Subcutaneous abdominal adipose tissue (tissue), 5 donors: ENCODE results near the gene ASPHD1.
"Not testable (repeated sequence)": the region's sequence is repeated elsewhere in the genome, so short reads cannot be mapped to it uniquely, and the experiment has no call there.

Source experiments
- H3K27ac ChIP-seq: one replicate; pipeline ENCODE4 v1.7.0; 2013; ENCODE audit warnings: low read depth, mild to moderate bottlenecking, inconsistent platforms, low read length, moderate library complexity
- H3K27me3 ChIP-seq, 5 donors: one replicate each; pipeline ENCODE4 v1.7.0; 2013; ENCODE audit warnings: low read length in 5 of 5, inconsistent platforms in 1 of 5; ENCODE audit not compliant: control insufficient read depth in 5 of 5, insufficient read depth in 4 of 5
- H3K36me3 ChIP-seq, 5 donors: one replicate each; pipeline ENCODE4 v1.7.0; 2013; ENCODE audit warnings: low read length in 5 of 5; ENCODE audit not compliant: control insufficient read depth in 5 of 5, insufficient read depth in 5 of 5
- H3K4me1 ChIP-seq, 5 donors: one replicate each; pipeline ENCODE4 v1.7.0; 2013; ENCODE audit warnings: low read length in 5 of 5, mild to moderate bottlenecking in 3 of 5, moderate library complexity in 1 of 5; ENCODE audit not compliant: control insufficient read depth in 5 of 5, insufficient read depth in 5 of 5
- H3K4me3 ChIP-seq, 5 donors: one replicate each; pipeline ENCODE4 v1.7.0; 2013; ENCODE audit warnings: low read length in 5 of 5, low read depth in 1 of 5
- H3K9ac ChIP-seq, 5 donors: one replicate each; pipeline ENCODE4 v1.7.0; 2013; ENCODE audit warnings: low read length in 5 of 5, mild to moderate bottlenecking in 4 of 5, moderate library complexity in 3 of 5
- H3K9me3 ChIP-seq, 5 donors: one replicate each; pipeline ENCODE4 v1.7.0; 2013; ENCODE audit warnings: low read length in 5 of 5; ENCODE audit not compliant: control insufficient read depth in 5 of 5
- donor health status: healthy.
- donor health status: healthy.
- donor health status: healthy.
- donor health status: healthy.
- donor health status: healthy.

Gene ASPHD1

DNA sequence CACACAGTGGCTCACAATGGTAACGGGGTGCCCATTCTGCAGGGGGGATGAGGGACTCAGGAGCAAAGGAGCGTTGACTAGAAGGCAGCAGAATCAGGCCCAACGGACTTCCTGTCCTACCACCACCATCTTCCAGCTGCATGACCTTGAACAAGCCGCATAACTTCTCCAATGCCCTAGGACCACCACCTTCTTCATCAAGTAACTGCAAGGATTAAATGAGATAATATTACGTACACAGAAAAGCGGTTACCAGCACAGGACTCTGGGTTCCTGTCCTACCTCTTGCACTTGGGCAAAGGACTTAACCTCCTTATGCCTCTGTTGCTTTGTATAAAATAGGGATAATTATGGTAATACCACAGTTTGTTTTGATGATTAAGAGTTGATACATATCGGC is 4.7 kb downstream of the ASPHD1 start:
- H3K9me3 ChIP-seq: no peaks in the 10 kb centered on the region
- peaks cover 0 to 7% (median 6%) of the 10 kb centered on the region in 5 donors for H3K4me1 ChIP-seq
- no peak overlapping the region for H3K9ac ChIP-seq
- peaks cover 0 to 11% (median 5%) of the 10 kb centered on the region in 5 donors for H3K36me3 ChIP-seq
- no peak overlapping the region for H3K27ac ChIP-seq
- H3K4me3 ChIP-seq: no peak overlapping the region
- H3K27me3 ChIP-seq: peaks cover 0 to 4% (median 2%) of the 10 kb centered on the region in 5 donors

DNA sequence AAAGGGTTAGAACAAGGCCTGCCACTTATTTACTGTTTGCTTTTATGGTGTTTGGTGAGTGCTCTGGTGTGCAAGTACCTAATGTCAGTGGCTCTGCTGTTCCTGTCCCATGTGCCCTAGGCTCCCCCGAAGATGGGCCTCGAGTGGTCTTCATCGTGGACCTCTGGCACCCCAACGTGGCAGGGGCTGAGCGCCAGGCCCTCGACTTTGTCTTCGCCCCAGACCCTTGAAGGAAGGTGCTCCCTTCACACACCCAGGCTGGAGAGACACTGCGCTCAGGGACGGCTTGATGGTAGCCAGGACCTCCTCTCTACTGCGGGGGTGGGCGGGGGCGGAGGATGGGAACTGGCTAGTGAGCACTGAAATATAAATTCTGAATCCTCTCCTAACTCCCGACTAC is 5.4 kb downstream of the ASPHD1 start:
- H3K4me1 ChIP-seq: peaks cover 0 to 3% (median 2%) of the 10 kb centered on the region in 5 donors
- H3K27ac ChIP-seq: no peak overlapping the region
- peaks cover 0 to 11% (median 5%) of the 10 kb centered on the region in 5 donors for H3K36me3 ChIP-seq
- no peak overlapping the region for H3K9ac ChIP-seq
- no peaks in the 10 kb centered on the region for H3K9me3 ChIP-seq
- H3K4me3 ChIP-seq: no peak overlapping the region
- peaks cover 0 to 4% (median 2%) of the 10 kb centered on the region in 5 donors for H3K27me3 ChIP-seq

DNA sequence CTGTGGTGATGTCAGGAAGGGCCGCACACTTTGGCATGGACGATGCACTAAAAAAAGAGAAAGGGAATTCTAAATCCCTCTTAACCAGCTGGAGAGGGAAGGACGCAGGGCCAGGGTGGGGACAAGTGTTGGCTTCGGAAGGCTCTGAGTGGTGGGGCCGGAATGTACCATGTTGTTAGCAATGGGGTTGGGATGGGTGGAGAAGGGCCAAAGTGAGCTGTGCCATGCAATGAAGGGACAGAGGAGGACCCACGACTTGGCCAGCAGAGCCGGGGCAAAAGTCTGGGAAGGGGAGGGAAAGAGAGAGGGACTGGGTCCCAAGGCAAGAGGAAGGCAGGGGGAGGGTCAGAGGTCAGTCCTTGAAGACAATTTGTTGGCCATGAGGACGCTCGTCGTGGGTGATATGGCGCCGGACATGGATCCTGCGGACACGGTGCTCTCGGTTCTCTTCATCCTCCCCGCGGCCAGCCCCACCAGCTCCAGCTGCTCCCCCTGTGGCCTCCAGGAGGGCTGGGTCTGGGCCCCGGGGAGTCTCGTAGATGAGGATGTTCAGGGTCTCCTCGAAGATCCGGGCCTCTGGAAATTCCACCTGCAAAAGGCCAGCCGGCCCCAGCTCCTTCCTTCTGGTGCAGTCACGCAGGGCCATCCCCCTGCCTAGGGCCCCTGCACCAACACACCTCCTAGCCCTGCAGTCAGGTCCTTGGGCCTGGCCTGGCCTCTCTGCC is 6.4 kb downstream of the ASPHD1 start:
- H3K4me3 ChIP-seq: no peak overlapping the region
- no peaks in the 10 kb centered on the region for H3K9me3 ChIP-seq
- no peak overlapping the region for H3K27ac ChIP-seq
- no peaks in the 10 kb centered on the region for H3K4me1 ChIP-seq
- peaks cover 0 to under 1% (median 0%) of the 10 kb centered on the region in 5 donors for H3K27me3 ChIP-seq
- no peak overlapping the region for H3K9ac ChIP-seq
- H3K36me3 ChIP-seq: peaks cover 0 to 11% (median 5%) of the 10 kb centered on the region in 5 donors

DNA sequence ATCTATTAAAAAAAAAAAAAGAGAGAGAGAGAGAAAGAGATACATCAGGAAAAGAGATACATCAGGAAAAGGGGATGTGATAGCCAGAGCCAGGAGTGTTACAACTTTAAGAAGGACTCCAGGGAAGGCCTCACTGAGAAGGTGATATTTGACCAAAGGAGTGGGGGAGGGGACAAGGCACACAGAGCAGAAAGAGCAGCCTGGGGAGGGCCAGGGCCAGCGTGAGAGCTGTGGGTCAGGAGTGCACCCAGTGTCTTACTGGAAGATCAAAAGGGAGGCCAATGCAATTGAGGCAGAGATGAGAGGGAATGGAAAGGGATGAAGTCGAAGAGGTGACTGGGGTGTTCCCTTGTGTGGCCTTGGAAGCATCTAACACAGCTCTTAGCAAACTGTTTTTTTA is 7.7 kb downstream of the ASPHD1 start:
- Histone ChIP-seq H3K27ac (no peak overlapping the region), H3K9ac (no peak overlapping the region), H3K27me3 (no peaks in the 10 kb centered on the region), H3K36me3 (peaks cover 0 to 11% (median 5%) of the 10 kb centered on the region in 5 donors), H3K9me3 (no peaks in the 10 kb centered on the region), H3K4me3 (no peak overlapping the region), H3K4me1 (no peaks in the 10 kb centered on the region)

DNA sequence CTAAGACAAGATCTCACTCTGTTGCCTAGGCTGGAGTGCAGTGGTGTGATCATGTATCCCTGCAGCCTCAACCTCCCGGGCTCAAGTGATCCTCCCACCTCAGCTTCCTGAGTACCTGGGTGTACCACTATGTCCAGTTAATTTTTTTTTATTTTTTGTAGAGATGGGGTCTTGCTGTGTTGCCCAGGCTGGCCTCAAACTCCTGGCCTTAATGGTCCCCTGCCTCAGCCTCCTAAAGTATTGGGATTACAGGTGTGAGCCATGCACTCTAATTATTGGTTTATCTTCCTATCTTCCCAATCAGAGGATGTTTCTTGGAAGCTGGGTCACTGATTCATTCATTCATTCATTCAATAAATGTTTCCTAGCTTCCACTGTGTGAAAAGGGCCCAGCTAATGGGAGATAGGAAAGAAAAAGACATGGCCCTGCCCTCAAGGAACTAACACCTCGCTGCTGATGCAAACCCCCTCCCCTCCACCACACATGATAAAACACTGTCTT is 8.5 kb downstream of the ASPHD1 start:
- Histone ChIP-seq H3K27ac (no peak overlapping the region), H3K9ac (no peak overlapping the region), H3K9me3 (no peaks in the 10 kb centered on the region), H3K4me1 (no peaks in the 10 kb centered on the region), H3K4me3 (no peak overlapping the region), H3K27me3 (no peaks in the 10 kb centered on the region), H3K36me3 (peaks cover 0 to 17% (median 9%) of the 10 kb centered on the region in 5 donors)

DNA sequence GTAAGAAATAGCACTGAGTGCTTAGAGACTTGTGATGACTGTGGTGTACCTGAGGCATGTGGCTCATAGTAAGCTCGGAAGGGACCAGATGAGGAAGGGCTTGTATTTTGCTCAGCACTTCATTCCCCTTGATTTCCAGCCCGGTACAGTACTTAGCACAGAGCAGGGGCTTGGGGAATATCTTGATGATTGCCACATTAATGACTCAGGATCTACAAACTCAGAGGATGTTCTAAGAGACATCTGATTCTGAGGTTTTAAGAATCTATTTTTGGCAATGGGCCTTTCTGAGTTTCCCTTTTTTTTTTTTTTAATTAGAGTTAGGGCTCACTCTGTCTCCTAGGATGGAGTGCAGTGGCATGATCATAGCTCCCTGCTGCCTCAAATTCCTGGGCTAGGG is 9.1 kb downstream of the ASPHD1 start:
- H3K36me3 ChIP-seq: peaks cover 0 to 21% (median 12%) of the 10 kb centered on the region in 5 donors
- no peak overlapping the region for H3K4me3 ChIP-seq
- no peak overlapping the region for H3K9ac ChIP-seq
- H3K27me3 ChIP-seq: no peaks in the 10 kb centered on the region
- no peaks in the 10 kb centered on the region for H3K4me1 ChIP-seq
- no peaks in the 10 kb centered on the region for H3K9me3 ChIP-seq
- H3K27ac ChIP-seq: no peak overlapping the region

DNA sequence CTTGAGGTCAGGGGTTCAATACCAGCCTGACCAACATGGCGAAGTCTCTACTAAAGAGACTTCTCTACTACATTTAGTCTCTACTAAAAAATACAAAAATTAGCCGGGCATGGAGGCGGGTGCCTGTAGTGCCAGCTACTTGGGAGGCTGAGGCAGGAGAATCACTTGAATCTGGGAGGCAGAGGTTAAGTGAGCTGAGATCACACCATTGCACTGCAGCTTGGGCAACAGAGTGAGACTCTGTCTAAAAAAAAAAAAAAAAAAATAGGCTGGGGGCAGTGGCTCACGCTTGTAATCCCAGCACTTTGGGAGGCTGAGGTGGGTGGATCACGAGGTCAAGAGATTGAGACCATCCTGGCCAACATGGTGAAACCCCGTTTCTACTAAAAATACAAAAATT is 9.6 kb downstream of the ASPHD1 start:
- H3K36me3 ChIP-seq: peaks cover 0 to 25% (median 16%) of the 10 kb centered on the region in 5 donors
- not testable (repeated sequence) for H3K27ac ChIP-seq, H3K9ac ChIP-seq, H3K4me3 ChIP-seq, H3K4me1 ChIP-seq, H3K9me3 ChIP-seq, H3K27me3 ChIP-seq

DNA sequence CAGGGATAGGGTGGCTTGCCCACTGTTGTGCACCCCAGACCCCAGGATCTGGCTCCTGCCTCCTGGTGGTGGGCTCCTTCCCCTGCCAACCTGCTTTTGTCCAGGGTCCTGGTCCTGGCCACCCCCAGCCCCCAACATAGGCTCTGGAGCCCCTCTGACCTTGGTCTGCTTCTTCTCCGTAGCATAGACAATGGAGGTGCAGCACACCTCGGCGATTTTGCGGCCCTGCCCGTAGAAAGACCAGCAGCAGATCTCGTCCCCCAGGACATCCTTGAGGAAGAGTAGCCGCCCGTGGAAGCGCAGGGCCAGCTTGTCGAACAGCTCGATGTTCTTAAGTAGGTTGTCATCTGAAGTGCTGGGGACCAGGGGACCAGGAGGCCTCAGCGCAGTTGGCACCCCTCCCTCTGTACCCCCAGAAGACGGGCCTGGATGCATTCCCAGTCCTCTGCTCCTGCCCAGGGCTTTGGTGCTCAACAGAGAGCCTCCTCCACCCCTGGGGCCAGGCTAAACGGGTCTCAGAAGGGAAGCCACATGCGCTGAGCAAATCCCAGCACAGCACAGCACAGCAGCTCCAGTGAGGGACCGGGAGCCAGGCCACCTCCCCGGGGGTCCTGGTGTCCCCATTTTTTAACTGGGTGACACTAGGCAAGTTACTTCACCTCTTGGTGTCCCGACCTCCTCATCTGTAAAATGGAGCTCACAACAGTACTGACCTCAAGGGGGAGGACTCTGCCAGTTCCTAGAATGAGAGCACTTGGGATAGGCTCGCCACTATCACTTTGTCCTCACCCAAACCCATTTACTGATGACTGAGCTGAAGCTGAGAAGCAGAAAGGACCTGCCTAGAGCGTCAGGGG is 10.8 kb downstream of the ASPHD1 start:
- no peak overlapping the region for H3K9ac ChIP-seq
- H3K9me3 ChIP-seq: no peaks in the 10 kb centered on the region
- peaks cover 6 to 25% (median 18%) of the 10 kb centered on the region in 5 donors for H3K36me3 ChIP-seq
- H3K27me3 ChIP-seq: no peaks in the 10 kb centered on the region
- no peak overlapping the region for H3K4me3 ChIP-seq
- H3K4me1 ChIP-seq: no peaks in the 10 kb centered on the region
- no peak overlapping the region for H3K27ac ChIP-seq

DNA sequence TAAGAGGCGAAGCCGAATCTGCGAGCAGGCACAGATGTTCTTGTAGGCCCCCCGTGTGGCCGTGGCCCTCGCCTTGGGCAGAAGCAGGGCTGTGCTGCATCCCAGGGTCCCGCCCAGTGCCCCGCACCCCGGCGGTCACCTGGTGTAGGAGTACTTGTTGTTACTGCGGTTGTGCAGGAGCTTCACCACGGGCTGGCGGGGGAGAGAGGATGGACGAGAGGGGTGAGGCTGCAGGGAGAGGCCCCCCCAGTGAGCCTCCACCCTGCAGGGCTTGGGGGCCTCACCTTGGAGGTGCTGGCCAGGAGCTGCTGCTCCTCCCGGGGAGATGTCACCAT is 11.4 kb downstream of the ASPHD1 start:
- H3K9ac ChIP-seq: no peak overlapping the region
- H3K4me3 ChIP-seq: no peak overlapping the region
- H3K27me3 ChIP-seq: no peaks in the 10 kb centered on the region
- no peak overlapping the region for H3K27ac ChIP-seq
- H3K9me3 ChIP-seq: no peaks in the 10 kb centered on the region
- no peaks in the 10 kb centered on the region for H3K4me1 ChIP-seq
- H3K36me3 ChIP-seq: peaks cover 9 to 22% (median 17%) of the 10 kb centered on the region in 5 donors

DNA sequence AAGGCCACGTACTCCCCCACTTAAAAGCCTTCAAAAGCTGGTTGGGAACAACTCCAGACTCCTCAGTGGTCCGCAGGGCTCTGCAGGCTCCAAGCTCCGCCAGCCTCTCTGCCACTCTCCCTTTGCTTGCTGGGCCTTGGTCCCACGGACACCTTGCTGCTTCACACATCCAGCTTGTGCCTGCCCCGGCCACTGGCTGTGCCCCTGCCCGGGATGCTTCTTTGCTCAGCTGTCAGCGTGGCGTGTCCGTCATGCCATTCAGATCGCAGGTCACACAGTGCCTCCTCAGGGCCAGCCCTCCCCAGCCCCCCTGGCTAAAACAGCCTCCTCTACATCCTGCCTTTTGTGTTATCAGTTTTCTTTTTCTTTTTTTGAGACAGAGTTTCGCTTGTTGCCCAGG is 11.8 kb downstream of the ASPHD1 start:
- peaks cover 9 to 22% (median 19%) of the 10 kb centered on the region in 5 donors for H3K36me3 ChIP-seq
- H3K4me1 ChIP-seq: no peaks in the 10 kb centered on the region
- H3K27ac ChIP-seq: no peak overlapping the region
- no peak overlapping the region for H3K4me3 ChIP-seq
- H3K9me3 ChIP-seq: no peaks in the 10 kb centered on the region
- H3K9ac ChIP-seq: no peak overlapping the region
- no peaks in the 10 kb centered on the region for H3K27me3 ChIP-seq
